NCI-H1105 treated with DMSO at 0.1 percent for 48 hours (cell line): Measurements from ENCODE around the gene UBE2U.
"Not testable (repeated sequence)": the region's sequence is repeated elsewhere in the genome, so short reads cannot be mapped to it uniquely, and the experiment has no call there.

ENCODE experiments used
- DNase-seq: peaks from one replicate; lab custom pipeline; 2025; lab: John Stamatoyannopoulos, UW

The UBE2U gene

DNA sequence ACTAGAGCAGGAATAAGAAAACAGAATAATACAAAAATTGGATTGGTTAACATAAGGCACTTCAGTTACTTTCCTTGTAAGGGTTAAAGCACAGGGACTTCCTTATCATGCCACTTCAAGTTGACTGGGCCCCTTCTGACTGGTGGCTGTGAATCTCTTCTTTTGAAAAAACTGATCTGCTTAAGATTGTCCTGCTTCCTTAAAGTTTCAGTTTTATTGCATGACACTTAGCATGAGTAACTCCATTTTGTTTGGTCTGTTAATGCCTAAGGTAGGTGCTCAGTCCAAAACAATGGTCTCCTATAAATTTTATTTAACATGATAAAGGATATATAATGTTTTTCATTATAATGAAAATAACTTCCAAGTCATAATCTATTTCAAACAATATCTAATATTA lies 37.6 kb downstream of the UBE2U start:
- DNase-seq, result no peak

DNA sequence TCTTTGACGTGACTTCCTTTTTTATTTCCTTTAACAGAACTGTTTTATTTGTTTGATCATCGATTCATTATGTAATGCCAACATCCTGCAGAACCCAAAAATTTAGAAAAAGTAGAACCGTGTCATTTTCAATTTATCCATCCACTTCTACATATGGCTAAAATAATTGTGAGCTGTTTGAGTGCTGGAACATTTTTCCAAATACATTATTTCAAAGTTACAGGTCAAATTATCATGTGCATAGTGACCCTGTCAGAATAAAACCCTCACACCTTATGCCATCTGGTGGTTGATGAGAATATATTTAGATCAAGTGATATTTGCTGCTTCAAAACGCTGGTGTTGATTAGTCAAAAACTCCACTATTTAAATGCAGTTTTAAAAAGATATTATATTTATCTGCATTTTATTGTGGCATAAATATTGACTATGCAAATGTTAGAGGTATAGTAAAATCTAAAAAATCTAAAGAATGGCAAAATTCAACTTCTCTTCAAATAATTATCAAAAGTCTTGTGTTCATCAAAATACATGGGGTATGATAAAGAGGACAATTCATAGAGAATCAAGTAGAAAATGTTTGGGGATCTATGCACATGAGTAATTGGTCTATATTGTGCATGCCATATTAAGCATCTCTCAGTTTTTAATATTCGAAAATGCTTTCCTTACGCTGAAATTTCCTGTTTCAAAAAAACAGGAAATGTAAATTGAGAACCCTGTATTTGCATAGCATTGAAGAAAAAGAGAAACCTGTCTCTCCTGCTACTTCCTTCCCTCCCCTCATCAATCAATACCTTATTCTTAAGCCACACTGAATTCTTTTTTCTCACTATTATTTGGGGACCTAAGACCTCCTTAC lies 39.7 kb downstream of the UBE2U start:
- peak; percentile 59 for DNase-seq

DNA sequence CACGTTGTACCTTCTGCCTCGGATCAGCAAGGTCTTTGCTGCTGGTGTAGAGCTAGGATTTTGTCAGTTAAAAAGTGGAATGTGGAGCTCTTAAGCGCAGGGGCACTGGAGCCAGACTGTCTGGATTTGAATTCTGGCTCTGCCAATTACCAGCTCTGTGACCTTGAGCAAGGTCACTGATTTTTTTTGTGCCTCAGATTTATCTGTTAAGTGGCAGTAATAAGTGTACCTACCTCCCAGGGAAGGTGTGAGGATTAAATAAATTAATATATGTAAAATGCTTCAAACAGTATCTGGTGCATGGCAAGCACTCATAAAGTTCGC lies 40.3 kb downstream of the UBE2U start:
- DNase-seq, result no peak

DNA sequence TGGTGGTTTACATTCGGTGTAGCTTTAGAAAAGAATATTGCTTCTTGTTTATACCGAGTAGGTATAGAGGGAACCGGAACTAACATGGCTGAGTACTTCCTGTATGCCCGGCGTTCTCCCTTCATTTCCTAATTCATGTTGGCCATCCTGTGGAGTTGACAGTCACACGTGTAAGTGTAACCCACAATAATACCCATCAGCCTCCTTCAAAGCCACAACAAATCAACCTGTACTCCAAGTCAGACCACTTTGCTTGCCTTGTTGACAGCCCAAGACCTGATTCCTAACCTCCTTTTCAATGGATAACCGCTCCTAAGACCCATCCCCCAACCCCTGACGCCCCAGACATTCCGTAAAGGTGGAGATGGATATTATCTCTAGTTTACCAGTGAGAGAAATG lies 42.1 kb downstream of the UBE2U start:
- DNase-seq, result no peak

DNA sequence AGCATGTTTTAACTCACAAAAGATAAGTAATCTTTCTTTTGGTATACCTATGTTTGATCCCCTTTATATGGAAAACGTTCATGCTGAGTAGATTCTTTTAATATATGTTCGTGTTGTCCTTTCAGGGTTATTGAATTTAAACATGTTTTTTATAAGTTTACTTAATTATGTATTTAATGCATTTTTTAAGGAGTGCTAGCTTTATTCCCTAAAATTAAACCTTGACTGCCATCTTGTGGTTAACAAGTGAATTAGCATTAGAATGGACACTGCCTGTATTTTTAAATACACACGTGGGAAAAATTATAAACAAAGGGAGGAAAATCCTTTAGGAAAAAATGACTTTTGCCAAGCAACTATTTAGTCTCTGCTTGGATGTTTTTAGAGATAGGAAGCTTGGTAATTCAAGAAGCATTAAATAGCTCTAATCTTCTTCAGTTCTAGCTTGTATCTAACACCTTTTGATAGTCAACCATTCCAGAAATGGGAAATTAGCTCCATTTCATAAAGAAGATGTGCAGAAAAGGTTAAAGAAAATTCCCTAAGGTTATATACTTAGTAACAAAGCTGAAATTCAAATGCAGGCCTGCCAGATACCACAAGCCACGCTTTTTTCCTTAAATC lies 43.0 kb downstream of the UBE2U start:
- peak; percentile 67 for DNase-seq

DNA sequence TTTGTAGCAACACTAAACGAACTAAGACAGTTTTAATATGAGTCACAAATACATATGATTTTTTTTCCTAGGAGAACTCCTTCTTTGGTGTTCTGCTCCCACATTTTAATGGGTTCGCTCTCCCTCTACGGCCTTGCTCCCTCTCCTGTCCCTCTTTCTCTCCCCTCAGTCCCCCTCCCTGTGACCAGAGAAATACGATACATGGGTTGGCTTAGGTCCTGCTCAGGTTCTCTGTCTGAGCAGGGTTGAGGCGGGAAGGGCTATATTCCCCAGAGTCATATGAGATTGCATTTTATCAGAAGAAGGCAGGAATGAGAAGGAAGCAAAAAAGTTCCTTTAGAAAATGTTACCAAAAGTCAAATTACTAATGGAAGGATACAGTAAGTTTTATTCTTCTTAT lies 44.6 kb downstream of the UBE2U start:
- DNase-seq, result no peak

DNA sequence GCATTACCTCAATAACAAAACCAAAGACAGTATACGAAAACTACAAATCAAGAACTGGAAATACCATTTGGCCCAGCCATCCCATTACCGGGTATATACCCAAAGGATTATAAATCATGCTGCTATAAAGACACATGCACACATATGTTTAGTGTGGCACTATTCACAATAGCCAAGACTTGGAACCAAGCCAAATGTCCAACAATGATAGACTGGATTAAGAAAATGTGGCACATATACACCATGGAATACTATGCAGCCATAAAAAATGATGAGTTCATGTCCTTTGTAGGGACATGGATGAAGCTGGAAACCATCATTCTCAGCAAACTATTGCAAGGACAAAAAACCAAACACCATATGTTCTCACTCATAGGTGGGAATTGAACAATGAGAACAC lies 47.0 kb downstream of the UBE2U start:
- DNase-seq, result not testable (repeated sequence)

DNA sequence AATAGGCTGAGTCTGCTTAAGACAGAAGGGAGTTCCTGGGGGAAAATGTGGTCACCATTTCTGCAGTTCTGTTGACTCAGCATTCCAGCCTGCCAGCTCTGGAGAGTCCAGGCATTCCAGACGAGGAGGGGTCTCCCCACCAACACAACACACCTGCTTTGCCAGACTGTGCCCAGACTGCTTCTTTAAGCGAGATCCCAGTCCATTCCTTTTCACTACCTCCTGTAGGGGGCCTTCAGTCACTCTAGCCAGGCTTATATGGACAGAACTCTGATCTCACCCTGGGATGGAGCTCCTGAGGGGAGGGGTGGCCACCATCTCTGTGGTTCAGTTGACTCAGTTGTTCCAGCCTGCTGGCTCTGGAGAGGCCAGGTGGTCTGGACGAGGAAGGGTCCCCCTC lies 48.5 kb downstream of the UBE2U start:
- no peak for DNase-seq

DNA sequence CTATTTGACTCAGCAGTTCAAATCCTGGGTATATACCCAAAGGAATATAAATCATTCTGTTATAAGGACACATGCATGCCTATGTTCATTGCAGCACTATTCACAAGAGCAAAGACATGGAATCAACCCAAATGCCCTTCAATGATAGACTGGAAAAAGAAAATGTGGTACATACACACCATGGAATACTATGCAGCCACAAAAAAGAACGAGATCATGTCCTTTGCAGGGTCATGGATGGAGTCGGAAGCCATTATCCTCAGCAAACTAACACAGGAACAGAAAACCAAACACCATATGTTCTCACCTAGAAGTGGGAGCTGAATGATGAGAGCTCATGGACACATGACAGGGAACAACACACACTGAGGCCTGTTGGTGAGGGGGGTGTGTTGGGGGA lies 53.8 kb downstream of the UBE2U start:
- DNase-seq, result not testable (repeated sequence)

DNA sequence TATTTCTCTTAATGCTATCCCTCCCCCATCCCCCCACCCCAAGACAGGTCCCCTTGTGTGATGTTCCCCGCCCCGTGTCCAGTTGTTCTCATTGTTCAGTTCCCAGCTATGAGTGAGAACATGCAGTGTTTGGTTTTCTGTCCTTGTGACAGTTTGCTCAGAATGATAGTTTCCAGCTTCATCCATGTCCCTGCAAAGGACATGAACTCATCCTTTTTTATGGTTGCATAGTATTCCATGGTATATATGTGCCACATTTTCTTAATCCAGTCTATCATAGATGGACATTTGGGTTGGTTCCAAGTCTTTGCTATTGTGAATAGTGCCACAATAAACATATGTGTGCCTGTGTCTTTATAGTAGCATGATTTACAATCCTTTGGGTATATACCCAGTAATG lies 55.0 kb downstream of the UBE2U start:
- not testable (repeated sequence) for DNase-seq

DNA sequence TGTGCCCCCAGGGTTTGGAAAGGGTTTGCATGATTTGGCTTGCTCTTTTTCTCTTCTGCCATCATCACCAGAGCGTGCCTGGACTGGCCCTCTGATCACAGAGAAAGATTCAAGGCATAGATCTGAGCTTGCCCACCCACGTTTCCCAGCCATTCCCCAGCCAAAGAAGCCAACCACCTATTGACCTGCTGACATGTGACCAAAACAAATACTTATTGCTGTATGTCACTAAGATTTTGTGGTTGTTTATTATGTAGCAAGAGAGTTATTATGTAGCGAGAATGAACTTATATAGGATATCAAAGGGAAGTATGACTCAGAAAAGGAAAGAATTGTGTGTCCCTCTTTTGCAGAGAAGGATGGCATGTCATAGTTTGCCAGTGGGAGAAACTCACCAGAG lies 59.9 kb downstream of the UBE2U start:
- no peak for DNase-seq

DNA sequence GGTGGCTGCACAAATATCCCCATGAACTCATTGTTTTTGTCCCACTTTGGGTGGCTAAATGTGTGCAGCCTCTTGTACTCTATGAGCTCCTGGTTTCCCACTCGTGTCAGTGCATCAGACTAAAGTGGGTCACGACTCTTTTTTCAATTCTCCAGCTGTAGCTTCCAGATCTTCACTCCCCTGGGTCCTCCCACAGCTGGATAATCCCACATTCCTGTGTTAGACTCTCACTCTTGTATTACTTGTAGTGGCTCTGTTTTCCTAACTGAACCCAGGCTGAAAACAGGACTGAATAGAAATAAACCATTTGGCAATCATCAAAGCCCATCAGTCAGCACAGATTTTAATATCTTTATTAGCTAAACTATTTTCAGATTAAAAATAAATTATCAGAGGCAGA lies 60.4 kb downstream of the UBE2U start:
- DNase-seq, result no peak

DNA sequence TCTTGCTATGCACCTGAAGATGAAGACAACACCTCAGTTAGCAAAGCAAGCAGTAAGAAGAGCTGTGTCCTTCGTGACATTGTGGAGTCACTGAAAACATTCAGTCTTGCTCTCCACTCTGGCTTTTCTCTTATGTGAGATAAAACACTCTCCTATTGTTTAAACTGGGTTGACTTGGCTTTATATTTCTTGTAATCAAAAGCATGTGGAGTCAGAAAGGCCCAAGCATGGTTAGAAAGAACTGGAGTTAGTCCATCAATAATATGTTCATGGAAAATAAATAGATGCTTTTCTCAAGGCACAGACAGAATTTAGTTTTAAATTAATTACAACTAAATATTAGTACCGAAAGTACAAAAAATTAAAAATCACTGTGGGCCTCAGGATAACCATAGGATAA lies 61.7 kb downstream of the UBE2U start:
- no peak for DNase-seq

DNA sequence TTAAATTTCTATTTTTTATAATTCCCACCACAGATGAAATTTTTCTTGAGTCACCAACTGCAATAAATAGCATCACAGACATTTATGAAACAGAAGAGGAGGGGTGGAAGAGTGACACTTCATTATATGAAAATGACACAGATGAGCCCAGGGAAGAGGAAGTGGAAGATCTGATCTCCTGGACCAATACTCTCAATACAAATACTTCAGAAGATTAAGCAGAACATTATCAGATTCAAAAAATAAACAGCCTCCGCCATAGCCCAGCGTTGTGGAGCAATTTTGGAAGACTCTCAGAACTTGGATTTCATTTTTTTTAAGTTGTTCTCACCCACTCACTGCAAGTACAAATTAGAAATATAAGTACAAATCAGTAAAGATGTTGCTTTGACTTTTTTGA lies 63.6 kb downstream of the UBE2U start:
- DNase-seq, result no peak

DNA sequence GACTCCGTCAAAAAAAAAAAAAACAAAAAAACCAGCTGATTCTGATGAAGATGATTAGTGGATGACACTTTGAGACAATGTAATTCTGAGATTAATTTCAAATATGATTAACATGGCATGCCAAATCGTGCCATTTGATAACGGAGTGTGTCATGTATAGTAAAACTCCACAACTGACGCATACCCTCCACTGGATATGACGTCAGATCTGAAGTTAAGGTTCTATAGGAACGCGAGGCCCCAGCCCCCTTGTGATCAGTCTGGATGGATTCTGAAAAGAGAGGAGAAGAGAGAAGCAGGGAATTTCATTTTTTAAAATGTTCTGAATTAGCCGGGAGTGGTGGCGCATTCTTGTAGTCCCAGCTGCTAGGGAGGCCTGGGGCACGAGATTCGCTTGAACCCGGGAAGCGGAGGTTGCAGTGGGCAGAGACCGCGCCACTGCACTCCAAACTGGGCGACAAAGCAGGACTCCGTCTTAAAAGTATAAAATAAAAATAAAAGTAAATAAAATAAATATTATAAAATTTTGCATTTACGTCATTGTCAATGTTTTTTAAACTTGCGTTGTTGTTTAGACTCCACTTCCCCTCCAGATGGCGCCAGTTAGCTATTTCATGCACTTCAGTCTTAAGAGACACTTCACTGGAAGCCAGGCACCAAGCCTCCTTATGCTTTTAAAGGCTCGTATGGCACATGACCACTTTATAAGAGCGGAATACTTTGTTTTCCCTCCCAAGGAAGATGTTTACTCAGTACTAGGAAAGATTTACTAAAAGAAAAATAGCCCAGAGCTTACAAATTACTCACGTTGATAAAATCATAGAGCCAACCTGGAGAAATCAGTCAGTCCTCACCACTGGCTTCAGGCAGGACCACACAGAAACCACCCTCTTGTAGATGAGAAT lies 65.5 kb downstream of the UBE2U start:
- peak; percentile 78 for DNase-seq

DNA sequence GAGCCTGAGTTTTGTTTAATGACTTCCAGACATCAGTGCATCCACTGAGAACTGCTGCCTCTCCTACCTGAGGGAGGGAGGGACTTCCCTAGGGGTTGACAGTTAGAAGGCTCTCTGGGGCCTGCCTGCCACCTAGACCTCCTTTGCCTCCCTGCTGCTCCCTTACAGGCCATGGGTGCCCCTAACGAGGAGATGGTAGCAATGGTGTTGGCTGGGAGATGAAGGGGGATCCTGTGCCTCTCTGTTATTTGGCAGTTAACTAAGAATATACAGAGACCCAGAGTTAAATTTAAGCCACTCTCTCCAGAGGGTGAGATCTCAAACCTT lies 66.1 kb downstream of the UBE2U start:
- DNase-seq, result no peak

DNA sequence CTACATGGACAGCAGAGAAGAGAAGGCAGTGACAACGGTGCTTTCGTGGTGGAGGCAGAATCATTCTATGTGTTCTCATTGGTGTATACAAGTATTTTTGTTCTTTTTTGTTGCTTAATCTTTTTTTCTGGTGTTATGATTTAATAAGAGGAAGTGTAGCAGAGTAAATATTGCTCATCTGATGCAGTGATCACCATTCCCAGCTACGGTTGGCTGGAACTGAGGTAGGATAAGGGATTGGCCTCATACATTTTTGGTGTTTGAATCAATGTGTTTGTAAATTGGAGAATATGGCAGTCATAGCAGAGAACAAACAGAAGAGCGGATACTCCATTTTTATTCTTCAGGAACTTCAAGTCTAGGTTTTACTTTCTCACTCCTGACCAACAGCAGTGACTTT lies 76.6 kb downstream of the UBE2U start:
- DNase-seq, result no peak

DNA sequence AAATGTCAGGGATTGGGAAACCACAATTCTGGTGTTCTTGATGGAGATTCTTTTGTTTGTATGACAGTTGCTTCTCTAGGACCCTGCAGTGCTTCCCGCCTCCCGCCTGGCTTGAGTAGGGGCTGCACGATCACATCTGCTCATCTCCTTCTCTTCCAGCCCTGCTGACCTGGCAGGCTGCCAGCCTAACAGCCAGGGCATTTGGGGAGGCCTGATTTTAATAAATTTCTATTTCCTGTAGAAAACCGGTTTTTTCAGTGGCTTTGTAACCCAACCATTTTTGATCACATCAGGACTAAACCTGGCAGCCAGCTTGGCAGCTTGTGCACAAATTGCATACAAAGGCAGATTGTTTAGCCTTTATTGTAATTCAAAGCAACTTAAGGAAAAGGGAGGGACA lies 78.9 kb downstream of the UBE2U start:
- peak; percentile 92 for DNase-seq

DNA sequence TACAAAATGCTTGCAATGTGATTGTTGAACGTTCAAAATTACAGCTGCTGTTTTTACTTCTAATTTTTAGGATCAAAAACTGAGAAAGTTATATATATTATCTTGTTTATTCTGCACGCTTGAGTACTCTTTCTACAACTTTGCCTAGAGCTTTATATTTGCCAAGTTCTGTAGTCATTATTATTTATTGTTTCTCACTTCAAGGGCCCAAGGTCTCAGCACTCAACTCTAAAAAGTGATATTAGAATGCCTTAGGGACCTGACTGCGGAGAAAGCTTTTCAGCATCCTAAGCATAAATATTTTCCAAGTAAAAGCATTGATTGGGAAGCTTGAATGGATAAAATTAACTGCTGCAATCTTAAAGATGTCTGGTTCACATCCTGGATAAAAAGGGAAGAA lies 83.6 kb downstream of the UBE2U start:
- DNase-seq, result peak; percentile 64

DNA sequence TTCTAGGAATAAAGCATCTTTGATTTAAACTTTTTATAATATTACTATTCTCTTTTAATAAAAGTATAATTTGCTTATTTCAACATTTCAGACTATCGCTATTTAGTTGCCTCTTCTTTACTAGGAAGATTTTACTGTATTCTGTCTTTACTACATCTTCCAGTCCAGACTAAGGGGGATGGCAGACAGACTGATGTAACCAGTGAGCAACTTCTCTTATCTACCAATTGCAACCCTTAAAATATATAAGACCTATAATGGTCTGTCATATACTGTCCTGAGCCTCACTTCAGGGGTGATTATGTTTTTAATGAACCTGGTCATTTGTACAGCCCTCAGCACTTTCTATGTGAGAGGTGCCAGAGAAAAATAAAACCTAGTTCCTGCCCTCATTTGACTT lies 87.0 kb downstream of the UBE2U start:
- DNase-seq, result no peak

DNA sequence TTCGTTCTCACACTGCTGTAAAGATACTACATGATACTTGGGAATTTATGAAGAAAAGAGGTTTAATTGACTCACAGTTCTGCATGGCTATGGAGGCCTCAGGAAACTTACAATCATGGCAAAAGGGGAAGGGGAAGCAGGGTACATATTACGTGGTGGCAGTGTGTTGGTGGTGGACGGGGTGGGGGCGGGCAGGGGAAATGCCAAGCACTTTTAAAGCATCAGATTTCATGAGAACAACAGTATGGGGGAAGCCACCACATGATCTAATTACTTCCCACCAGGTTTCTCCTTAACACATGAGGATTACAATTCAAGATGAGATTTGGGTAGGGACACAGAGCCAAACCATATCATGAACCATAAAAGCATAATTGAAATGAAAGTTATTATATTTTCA lies 88.5 kb downstream of the UBE2U start:
- no peak for DNase-seq

DNA sequence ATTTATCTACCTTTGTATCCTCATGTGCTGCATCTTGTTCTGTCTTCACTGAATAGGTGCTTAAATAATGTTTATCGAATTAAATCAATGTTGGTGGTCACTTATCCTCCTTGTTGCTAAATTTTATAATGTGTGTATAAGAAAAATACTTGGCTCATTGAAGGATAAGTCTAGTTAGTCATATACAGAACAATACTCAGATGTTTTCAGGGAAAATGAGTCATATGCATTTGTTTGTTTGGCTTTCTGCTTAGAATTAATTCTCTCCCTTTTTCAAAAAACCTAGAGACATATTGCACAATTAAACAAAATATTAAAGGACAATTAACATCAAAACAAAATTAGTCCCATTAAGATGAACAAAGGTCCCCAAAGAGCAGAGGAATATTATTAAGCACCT lies 89.0 kb downstream of the UBE2U start:
- no peak for DNase-seq

DNA sequence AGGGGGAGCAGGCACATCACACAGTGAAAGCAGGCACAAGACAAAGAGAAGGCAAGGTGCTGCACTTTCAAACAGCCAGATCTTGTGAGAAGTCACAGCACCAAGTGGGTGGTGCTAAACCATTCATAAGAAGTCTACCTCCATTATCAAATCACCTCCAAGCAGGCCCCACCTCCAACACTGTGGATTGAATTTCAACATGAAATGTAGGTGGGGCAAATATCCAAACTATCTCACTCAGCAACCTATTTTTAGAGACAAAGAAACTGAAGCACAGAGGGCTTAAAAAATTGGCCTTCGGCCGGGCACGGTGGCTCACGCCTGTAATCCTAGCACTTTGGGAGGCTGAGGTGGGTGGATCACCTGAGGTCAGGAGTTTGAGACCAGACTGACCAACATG lies 90.4 kb downstream of the UBE2U start:
- DNase-seq, result no peak
